Activated naive CD4-positive, alpha-beta T cell treated with anti-CD3 and anti-CD28 coated beads, Interleukin-2, amount 50 U/mL, for 16 hours (primary cell): ENCODE measurements around the gene ALDH1L2.
"Not testable (repeated sequence)": the region's sequence is repeated elsewhere in the genome, so short reads cannot be mapped to it uniquely, and the experiment has no call there.

Source experiments
- DNase-seq: peaks from one replicate; pipeline ENCODE4 v3.0.0-alpha.2; 2020

ALDH1L2 gene

GRCh38 chr12:105030820-105031807 is 53.1 kb downstream of the ALDH1L2 start:
- no peak for DNase-seq

GRCh38 chr12:105026411-105026810 is 57.8 kb downstream of the ALDH1L2 start:
- no peak for DNase-seq

- DNase-seq, result no peak
These were observed 58.4 kb downstream of the ALDH1L2 start for GRCh38 chr12:105025890-105026289.

GRCh38 chr12:105024928-105025327 is 59.3 kb downstream of the ALDH1L2 start:
- DNase-seq, result no peak

GRCh38 chr12:105020241-105020962 is 63.9 kb downstream of the ALDH1L2 start:
- DNase-seq, result no peak

GRCh38 chr12:105018776-105019175 is 65.5 kb downstream of the ALDH1L2 start:
- DNase-seq, result no peak

GRCh38 chr12:105018012-105018411 is 66.2 kb downstream of the ALDH1L2 start:
- no peak for DNase-seq

GRCh38 chr12:105015543-105015942 is 68.7 kb downstream of the ALDH1L2 start:
- no peak for DNase-seq

GRCh38 chr12:105014603-105015002 is 69.7 kb downstream of the ALDH1L2 start:
- no peak for DNase-seq

GRCh38 chr12:105013892-105014291 is 70.4 kb downstream of the ALDH1L2 start:
- no peak for DNase-seq

GRCh38 chr12:105001476-105001875 is 82.8 kb downstream of the ALDH1L2 start:
- DNase-seq, result no peak

GRCh38 chr12:104999347-104999685 is 84.9 kb downstream of the ALDH1L2 start:
- DNase-seq, result no peak

- no peak for DNase-seq
These were observed 85.6 kb downstream of the ALDH1L2 start for GRCh38 chr12:104998423-104999346.

- no peak for DNase-seq
These were observed 86.7 kb downstream of the ALDH1L2 start for GRCh38 chr12:104997541-104997940.

GRCh38 chr12:104994336-104994735 is 89.9 kb downstream of the ALDH1L2 start:
- DNase-seq, result no peak

GRCh38 chr12:104991565-104992128 is 92.6 kb downstream of the ALDH1L2 start:
- DNase-seq, result no peak

- DNase-seq, result no peak
These were observed 93.3 kb downstream of the ALDH1L2 start for GRCh38 chr12:104990950-104991349.

GRCh38 chr12:104986022-104986941 is 98.0 kb downstream of the ALDH1L2 start, which contains the start of gene NOPCHAP1:
NOPCHAP1 (plus strand) TSS chr12:104986316; CDS start chr12:104986353, 37 bp downstream.
- peak; percentile 87 for DNase-seq

GRCh38 chr12:104985206-104985605 is 99.1 kb downstream of the ALDH1L2 start:
- no peak for DNase-seq

- not testable (repeated sequence) for DNase-seq
These were observed 106.6 kb downstream of the ALDH1L2 start for GRCh38 chr12:104977688-104978087.

GRCh38 chr12:104976703-104977102 is 107.6 kb downstream of the ALDH1L2 start:
- DNase-seq, result no peak
